ENCODE data around the gene CDC42EP3.

The CDC42EP3 gene

DNA sequence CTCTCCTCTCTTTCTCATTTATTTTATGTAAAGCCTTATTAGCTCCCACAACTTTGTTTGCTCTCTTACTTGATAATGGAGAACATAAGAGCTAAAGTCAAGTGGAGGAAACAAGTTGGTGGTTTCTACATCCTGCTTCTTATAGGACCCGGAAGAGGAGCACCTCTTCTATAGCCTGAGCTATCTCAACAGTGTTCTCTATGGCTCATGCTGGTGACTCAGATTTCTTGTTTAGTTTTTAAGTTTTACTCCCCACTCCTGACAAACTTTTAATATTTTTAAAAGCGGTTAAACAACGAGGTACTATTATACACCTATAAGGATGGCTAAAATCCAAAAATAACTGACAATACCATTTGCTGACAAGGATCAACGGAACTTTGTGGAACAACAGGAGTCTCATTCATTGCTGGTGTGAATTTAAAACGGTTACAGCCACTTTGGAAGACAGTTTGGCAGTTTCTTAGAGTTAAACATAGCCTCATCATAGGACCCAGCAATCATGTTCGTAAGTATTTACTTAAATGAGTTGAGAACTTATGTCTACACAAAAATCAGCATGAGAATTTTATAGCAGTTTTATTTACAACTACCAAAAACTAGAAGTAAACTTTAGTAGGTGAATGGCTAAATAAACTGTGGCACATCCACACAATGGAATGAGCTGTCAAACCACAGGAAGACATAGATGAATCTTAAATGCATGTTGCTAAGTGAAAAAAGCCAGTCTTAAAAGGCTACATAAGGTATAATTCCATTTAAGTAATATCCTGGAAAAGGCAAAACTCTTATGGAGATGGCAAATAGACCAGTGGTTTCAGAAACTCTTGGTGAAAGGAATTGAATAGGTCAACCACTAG lies 12.7 kb upstream of the CDC42EP3 start:
- no peak for DNase-seq (ENCODE audit: low spot score)

DNA sequence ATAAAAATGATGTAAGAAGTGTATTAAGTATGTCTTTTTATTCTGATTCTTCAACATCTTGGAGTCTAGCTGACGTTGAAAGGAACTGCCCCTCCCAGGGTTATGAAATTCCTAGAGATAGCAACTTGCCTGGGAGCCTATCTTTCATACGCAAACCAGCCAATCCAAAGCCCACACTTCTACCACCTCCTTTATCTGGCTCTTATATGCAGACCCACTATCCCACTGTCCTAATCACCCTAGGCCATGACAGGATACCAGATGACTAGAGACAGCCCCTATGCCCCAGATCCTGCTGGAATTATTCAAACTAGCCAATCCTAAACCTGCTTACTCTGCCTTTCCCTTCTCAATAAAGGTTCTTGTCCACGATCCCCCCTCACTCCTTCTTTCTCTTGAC lies 11.8 kb upstream of the CDC42EP3 start:
- no peak for DNase-seq (ENCODE audit: low spot score)

DNA sequence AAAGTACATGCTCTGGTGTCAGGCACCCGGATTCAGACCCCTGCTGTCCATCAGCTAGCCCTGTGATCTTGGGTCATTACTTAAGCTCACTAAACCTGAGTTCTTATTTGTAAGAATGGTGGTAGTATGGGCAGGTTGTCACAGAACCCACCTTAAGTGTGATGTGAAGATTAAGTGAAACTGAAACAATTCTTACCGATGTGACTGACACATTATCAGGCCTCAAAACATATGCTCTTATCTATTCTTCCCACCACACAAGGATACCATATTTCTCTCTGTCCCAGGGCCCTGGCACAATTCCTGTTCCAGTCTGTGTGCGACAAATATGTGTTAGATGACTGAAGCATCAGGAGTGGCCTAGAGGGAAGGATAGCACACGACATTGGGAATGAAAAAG lies 11.0 kb upstream of the CDC42EP3 start:
- no peak for DNase-seq (ENCODE audit: low spot score)

DNA sequence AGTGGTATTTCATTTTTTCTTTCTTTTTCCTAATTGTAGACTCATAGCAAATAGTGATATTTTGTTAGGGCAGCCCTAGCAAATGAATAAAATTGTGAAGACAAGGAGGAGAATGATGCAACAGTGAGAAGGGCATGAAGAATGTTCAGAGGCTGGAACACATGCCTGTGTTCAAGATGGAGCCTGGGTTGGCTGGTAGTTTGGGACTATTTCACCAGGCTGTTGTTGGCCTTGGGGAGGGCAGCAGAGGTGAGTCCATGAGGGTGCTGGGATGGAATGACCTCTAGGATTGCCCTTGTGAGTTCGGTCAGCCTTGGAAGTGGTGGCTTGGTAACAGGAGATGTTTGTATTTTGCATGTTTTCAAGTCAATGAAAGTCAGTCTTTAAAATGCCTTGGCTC lies 10.1 kb upstream of the CDC42EP3 start:
- no peak for DNase-seq (ENCODE audit: low spot score)

DNA sequence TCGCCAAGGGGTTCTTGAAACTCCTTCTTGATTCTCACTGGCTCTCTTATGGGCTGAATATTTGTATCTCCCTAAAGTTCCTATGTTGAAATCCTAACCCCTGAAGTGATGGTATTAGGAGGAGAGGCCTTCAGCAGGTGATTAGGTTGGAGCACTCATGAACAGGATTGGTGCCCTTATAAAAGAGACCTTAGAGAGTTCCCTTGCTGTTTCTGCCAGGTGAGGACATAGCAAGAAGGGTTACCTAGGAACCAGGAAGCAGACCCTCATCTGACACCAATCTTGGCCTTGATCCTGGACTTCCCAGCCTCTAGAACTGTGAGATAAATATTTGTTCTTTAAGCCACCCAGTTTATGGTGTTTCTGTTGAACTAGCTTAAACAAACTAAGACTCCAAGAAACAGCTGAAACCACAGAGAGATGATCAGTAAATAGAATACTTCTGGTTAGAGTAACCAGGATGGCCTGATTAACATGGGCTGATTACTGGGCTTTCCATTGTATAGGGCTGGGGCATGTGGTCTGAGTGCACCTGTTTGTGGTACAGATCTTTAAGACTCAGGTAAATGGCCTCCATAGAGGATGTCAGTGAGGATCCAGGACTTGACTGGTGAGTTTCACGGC lies 7.7 kb upstream of the CDC42EP3 start:
- DNase-seq (ENCODE audit: low spot score): no peak

DNA sequence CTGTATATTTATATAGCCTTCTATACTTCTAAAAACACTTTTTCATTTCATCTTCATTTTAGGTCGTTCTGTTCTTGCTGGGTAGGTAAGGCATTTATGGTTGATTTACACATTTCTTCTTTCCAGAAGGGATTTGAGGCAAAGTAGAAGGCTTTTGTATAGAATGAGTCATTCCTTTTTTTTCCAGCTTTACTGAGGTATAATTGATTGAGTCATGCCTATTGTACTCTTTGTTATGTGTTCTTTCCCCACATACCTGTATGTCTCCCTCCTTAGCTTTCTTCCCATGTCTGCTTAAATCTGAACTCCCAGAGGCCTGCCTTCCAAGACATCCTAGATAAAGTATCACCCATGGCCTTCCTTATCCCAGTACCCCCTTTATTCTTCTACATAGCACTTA lies 4.8 kb upstream of the CDC42EP3 start:
- no peak for DNase-seq (ENCODE audit: low spot score)

DNA sequence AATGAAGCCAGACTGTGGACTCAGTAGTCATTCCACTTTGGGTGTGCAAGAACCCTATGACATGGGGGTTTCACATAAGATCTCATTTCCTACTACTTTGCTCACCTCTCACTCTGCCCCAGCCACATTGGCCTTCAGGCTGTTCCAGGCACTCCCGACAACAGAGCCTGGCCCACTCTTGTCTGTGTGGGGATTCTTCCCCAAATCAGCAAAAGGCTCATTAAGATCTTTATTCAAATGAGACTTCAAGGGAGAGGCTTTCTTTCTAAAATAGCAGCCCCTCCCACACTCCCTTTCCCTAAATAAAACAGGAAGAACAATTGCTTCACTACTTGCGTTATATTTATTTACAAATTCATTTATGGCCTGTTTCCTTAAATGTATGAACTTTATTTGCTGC lies 3.5 kb upstream of the CDC42EP3 start:
- DNase-seq (ENCODE audit: low spot score): no peak

DNA sequence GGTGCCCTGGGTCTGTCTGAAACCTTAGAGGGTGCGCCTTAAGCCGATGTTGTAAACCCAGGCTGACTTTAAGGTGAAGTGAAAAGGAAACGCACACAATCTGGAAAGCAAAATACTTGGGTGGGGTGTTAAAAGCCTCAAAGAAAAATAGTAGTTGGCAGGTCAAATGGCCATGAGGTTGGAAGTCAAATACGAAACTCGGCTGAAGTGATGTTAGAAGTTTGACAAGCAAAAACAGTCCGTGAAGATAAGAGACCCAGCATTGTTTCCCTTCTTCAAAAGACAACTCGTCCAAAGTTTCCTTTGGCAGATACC lies 1.4 kb upstream of the CDC42EP3 start:
- DNase-seq (ENCODE audit: low spot score): no peak

DNA sequence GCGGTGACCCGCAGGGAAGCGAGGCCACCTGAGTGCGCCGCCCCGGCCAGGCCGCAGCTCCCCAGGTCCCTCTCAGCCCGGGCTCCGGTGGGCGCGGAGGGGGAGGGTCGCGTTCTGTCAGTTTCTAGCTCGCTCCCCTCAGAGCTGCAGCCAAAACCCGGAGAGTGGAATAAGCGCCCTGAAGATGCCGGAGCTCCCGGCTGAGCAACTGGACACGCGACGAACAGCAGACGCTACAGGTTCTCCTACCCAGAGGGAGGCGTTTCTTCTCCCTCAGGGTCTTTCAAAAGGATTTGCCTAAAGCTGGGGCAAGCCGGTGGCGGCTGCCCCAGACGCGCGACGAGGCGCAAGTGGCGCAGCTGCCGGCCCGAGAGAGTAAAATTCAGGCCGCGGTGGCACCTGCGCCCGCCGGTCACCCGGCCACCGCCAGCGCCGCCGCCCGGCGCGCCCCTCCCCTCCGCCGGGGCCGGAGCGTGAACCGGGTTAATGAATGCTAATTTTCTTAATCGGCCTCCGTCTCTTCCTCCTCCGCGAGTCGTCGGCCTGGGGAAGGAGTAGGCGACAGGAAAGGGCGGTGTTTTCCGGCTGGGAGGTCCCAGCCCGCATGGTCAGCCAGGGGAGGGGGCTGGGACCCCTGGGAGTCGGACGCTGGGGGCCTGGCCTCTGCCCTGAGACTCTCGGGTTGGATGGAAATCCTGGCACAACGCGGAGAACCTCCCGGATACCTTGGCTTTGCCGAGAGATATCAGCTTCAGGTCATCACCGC lies 845 bp upstream of the CDC42EP3 start:
- DNase-seq (ENCODE audit: low spot score): peak; percentile 67

DNA sequence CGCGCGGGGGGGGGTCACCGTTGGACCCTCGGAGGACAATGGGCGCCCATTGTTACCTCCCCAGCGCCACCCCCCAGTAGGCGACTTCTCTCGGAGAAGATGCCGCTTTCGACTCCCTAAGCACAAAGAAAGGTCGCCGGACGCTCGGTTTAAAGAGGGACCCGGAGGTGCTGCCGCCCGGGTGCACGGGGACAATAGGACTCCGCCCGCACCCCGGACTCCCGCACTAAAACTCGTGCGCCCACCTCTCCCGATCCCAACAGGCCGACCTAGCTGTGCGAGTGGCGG lies 318 bp upstream of the CDC42EP3 start:
- DNase-seq (ENCODE audit: low spot score): no peak

DNA sequence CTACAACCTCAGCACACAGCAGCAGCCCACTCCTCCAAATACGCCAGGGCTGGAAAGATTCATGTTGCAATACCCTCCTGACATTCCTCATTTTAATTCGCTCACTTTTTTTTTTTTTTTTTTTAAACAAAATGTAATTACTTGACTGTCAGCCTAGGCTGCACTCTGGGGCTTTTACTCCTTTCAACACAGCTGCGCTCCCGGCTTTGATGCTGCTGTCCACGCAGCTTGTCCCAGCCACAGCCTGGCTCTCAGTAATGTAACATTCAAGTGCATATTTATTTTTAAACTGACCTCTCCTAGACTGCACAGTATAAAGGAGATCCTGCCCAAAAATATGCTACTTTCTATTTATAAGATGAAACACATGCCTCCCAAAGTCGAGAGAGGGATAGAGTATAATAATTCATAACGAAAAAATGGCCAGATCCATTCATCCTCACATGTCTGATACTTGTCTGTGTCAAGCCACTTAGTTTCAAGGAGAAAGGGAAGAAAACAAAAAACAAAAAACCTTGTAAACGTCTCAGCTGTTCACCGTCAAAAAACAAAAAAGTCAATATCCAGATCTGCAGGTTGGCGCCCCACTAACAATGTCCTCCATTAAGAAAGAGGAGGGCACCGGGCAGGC lies 949 bp downstream of the CDC42EP3 start:
- no peak for DNase-seq (ENCODE audit: low spot score)

DNA sequence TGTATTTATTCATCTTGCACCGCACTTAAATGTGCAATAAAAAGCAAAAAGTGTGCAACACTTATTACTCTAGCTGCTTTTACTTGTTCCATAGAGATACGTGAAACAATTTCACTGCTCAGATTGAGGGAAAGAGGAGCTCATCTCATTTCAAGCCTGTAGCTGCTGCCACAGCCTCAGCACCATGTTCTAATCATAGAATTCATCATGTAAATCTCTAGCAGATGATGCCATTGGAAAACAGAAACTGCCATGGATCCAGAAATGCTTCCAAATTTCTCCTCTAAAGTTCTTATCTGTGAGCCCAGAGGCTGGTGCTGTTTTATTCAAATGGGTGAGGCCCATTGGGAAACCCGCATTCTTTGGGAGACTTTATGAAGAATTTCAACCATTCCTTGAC lies 2.0 kb downstream of the CDC42EP3 start:
- DNase-seq (ENCODE audit: low spot score): no peak

DNA sequence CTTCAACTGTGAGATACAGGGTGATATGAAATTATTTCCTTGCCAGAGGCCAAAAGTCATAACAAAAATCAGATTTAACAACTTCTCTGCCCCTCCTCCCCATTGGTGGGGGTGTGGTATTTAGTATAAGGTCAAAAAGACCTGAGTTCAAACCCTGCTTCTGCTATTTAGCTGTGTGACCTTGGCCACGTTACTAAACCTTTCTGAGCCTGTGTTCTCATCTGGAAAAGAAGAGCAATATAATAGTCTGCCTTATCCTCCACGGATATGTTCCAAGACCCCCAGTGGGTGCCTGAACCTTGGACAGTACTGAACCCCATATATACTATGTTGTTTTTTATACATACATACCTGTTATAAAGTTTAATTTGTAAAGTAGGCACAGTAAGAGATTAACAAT lies 3.7 kb downstream of the CDC42EP3 start:
- no peak for DNase-seq (ENCODE audit: low spot score)

DNA sequence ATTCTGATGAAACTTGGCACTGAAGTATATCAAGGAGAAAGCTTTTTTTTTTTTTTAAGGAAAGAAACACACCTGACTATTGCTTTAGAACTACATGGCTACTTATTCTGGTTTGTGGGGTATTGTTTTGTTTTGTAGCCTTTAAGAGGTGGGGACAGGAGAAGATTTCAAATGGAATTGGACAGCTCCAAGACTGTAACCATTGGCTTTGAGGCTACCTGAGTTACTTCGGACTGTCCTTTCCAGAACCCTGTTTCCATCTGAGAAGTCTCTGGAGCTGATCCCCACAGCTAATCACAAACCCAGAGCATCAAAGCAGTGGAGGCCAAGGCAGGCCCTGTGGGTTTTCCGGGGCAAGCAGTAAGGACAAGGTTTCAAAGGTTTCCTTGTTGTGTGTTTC lies 4.7 kb downstream of the CDC42EP3 start:
- no peak for DNase-seq (ENCODE audit: low spot score)

DNA sequence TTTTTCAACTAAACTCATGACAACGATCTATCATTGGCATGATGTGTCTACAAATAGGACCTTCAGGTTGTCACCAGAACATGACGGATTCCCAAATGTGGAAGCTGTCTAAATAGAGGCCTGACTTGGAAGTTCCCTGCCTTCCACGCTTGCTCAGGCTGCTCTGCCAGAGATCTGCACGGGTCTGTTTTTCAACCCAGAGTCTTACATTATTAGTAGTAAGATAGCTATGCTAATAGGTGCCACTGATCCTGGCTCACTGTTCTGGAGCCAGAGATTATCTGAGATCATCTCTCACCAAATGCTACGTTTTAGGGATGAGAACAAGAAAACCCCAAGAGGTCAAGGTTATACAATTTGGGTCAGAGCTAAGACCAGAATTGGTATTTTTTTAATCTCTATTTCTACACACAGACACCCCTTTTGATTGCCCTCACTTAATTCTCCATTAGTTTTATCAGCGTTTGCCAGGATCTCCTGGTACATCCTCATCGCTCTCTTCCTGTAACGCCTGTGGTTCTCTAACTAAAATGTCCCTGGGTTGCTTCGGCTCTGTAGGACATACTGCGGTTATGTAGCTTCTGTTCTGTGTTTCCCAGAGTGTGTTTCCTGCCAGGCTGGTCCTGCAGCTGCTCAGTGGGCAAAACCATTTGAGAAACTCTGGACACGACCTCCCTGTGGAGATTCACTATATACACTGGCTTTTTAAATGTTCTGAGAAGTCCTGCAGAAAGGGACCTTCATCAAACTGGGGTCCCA lies 5.7 kb downstream of the CDC42EP3 start:
- no peak for DNase-seq (ENCODE audit: low spot score)

DNA sequence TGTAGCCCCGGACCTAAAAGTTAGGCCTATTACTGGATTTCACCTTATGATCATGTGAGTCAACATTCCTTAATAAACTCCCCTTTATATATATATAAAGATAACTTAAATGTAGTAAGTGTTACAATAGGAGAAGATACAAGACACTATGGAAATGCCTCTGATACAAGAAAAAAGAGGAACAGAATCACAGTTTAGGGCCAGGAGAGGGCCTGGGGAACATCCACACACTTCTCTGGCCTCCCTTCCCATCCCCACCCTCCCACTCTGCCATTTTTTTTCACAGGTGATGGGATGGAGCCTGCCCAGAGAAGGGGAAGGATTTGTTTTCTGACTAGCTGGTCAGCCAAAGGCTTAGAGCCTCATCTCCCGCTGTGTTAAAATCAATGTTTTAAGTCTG lies 6.4 kb downstream of the CDC42EP3 start:
- no peak for DNase-seq (ENCODE audit: low spot score)

DNA sequence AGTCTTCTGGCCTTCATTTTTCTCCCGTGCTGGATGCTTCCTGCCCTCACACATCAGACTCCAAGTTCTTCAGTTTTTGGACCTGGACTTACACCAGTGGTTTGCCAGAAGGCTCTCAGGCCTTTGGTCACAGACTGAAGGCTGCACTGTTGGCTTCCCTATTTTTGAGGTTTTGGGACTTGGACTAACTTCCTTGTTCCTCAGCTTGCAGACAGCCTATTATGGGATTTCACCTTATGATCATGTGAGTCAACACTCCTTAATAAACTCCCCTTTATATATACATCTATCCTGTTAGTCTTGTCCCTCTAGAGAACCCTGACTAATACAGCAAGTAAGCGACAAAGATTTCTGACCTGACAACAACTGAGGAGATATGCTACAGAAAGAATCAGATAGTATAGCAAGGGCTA lies 7.2 kb downstream of the CDC42EP3 start:
- no peak for DNase-seq (ENCODE audit: low spot score)

DNA sequence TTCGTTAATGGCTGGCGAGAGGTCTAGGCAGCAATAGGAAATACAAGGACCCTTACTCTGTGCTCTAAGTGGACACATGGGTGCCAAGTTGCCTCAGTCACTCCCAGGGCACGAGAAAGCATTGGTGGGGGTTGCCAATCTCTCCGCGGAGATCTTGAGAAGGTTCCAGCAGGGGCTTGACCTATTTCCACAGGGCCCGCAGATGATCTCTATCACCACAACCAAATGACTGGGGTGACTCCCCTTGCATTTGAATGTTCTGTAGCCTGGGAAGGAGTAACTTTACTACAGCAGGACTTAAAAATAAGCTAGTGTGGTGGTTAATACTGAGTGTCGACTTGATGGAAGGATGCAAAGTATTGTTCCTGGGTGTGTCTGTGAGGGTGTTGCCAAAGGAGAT lies 8.1 kb downstream of the CDC42EP3 start:
- no peak for DNase-seq (ENCODE audit: low spot score)

DNA sequence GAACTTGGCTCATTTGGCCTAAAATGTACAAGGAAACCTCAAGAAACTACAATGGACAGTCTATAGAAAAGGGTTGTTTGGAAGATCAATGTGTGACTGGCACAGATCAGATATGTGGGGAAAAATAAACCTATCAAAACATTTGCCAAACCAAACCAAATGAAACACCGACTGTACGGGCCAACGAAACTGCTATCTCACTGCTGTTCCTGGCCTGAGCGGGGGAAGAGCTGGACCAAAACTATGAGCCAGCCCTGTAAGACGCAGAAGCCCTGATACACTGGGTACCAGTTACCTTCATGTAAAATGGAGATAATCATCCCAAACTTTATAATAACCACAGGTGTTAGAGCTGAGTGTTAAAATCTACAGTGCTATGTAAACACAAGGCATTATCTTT lies 11.7 kb downstream of the CDC42EP3 start:
- no peak for DNase-seq (ENCODE audit: low spot score)

DNA sequence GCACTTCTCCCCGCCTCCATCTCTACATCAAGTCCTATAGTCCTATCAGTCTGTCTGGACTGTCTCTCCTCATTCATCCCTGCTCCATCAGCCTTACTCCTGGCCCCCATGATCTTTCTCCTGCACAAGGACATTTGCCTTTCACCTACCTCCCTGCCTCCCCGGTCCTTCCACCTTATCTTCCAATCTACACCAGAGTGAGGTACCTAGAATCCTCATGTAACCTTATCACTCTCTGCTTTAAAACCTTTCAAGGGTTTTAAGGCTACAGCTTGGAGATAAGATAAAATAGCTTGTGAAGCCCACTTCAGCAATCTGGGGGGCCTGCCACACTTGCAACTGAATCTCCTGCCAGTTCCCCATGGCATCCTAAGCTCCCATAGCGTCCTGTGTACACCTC lies 12.8 kb downstream of the CDC42EP3 start:
- DNase-seq (ENCODE audit: low spot score): no peak

DNA sequence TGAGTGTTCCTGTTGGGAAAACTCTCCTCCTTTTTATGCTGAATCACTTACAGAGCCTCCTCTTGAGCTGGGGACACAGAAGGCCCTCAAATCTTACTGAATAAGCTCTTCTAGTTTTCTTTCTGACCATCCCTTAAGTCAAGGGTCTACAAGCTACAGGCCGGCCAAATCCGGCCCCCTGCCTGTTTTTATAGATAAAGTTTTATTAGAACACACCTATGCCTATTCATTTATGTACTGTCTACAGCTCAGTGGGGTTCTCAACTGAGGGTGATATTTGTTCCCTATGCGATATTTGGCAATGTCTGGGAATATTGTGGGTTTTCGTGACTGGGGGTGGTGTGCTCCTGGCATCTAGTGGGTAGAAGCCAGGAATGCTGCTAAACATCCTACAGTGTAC lies 14.0 kb downstream of the CDC42EP3 start:
- no peak for DNase-seq (ENCODE audit: low spot score)
